HG03469 (cell line): ENCODE results near the gene CCL7.
"Not testable (repeated sequence)": the region's sequence is repeated elsewhere in the genome, so short reads cannot be mapped to it uniquely, and the experiment has no call there.

Experiments used
- ATAC-seq: cut with Tn5 transposase; IDR thresholded peaks from one replicate; pipeline ENCODE4 v1.9.1; 2021; ENCODE audit warnings: mild to moderate bottlenecking, moderate library complexity, moderate number of reproducible peaks; ENCODE audit not compliant: unreplicated experiment

The CCL7 gene

GRCh38 chr17:34269969-34270368 is at the start of gene CCL7:
Gene CCL7, plus strand, starts transcription at chr17:34270221. Its CDS starts 70 bp downstream, at chr17:34270291.
- ATAC-seq = no peak

GRCh38 chr17:34220752-34221395 is 49.1 kb upstream of the CCL7 start:
- ATAC-seq = no peak

GRCh38 chr17:34221411-34221810 is 48.6 kb upstream of the CCL7 start:
- ATAC-seq = no peak

GRCh38 chr17:34222722-34223497 is 47.1 kb upstream of the CCL7 start:
- no peak for ATAC-seq

- no peak for ATAC-seq
Measured at GRCh38 chr17:34225046-34225445, 45.0 kb upstream of the CCL7 start.

- ATAC-seq = no peak
Measured at GRCh38 chr17:34226011-34226743, 43.8 kb upstream of the CCL7 start.

- no peak for ATAC-seq
Measured at GRCh38 chr17:34226744-34227034, 43.3 kb upstream of the CCL7 start.

DNA sequence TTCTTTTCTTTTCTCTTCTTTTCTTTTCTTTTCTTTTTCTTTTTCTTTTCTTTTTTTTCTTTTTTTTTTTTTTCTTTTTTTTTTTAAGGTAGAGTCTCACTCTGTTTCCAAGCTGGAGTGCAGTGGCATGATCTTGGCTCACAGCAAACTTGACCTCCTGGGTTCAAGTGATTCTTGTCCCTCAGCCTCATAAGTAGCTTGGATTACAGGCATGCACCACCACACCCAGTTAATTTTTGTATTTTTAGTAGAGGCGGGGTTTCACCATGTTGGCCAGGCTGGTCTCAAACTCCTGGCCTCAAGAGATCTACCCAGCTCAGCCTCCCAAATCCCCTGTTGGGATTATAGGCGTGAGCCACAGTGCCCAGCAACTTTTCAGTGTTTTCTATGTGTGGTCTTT is 42.7 kb upstream of the CCL7 start:
- not testable (repeated sequence) for ATAC-seq

DNA sequence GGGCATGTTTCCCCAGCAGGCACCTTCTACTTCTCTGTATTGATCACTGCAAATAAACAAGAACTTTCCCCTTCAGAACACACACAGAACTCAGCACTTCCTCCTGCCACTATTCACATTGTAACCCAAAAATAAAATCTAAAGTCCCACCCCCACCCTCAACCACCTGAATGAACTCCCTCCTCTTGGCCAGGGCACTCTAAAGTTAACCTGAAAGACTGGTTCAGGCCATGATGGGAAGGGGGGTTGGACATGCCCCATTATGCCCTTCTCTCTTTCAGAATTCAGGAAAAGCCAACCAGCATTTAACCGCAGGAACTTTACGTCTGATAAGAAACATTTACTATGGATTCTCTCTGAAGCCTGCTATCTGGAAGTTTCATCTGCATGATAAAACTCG is 42.3 kb upstream of the CCL7 start:
- ATAC-seq = no peak

GRCh38 chr17:34228781-34229180 is 41.2 kb upstream of the CCL7 start:
- no peak for ATAC-seq

DNA sequence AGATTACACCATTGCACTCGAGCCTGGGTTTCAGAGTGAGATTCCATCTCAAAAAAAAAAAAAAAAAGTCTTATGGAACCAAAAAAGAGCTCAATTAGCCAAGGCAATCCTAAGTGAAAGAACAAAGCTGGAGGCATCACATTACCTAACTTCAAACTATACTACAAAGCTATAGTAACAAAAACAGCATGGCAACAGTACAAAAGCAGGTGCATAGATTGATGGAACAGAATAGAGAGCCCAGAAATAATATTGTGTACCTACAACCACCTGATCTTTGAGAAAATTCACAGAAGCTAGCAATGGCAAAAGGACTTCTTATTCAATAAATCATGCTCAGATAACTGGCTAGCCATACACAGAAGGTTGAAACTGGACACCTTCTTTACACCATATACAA is 39.7 kb upstream of the CCL7 start:
- ATAC-seq = no peak

- no peak for ATAC-seq
Measured at GRCh38 chr17:34234616-34235015, 35.4 kb upstream of the CCL7 start.

GRCh38 chr17:34235389-34236028 is 34.5 kb upstream of the CCL7 start:
- no peak for ATAC-seq

- no peak for ATAC-seq
Measured at GRCh38 chr17:34236281-34236892, 33.6 kb upstream of the CCL7 start.

DNA sequence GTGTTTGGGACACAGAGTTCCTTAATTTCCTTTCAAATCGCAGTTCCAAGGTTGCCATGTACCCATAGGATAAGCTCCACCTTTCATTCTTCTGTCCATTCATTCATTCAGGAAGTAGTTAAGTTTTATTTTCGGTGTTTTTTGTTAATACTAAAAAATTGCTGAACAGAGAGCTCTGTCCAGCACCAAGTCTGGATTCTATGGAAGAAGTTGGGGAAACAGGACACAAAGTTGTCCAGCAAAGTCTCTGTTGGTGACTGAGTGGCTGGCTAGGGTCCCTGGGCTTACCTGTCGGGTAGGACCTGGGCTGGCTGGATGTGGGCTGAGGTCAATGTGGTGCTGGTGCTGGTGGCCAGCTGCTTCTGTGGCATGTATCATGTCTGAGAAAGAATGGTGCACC is 32.6 kb upstream of the CCL7 start:
- no peak for ATAC-seq

DNA sequence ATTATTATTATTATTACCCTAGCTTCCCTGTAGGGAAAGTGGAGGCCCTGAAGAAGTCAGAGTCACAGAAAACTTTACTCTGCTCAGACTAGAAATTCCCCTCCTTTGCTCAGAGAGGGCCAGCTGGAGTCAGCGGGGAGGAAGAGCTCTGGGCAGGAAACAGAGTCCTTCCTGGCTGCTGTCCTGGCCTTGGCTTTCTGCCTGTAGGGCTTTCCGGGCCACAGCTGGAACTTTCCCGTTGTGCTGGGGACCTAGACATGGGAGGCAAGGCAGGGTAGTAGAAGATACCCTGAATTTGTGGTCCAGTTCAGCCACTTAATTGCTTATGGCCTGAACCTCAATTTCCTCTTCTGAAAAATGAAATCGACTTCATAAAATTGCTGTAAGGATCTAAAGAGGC is 29.0 kb upstream of the CCL7 start:
- no peak for ATAC-seq

GRCh38 chr17:34242587-34243363 is 27.2 kb upstream of the CCL7 start:
- ATAC-seq = no peak

DNA sequence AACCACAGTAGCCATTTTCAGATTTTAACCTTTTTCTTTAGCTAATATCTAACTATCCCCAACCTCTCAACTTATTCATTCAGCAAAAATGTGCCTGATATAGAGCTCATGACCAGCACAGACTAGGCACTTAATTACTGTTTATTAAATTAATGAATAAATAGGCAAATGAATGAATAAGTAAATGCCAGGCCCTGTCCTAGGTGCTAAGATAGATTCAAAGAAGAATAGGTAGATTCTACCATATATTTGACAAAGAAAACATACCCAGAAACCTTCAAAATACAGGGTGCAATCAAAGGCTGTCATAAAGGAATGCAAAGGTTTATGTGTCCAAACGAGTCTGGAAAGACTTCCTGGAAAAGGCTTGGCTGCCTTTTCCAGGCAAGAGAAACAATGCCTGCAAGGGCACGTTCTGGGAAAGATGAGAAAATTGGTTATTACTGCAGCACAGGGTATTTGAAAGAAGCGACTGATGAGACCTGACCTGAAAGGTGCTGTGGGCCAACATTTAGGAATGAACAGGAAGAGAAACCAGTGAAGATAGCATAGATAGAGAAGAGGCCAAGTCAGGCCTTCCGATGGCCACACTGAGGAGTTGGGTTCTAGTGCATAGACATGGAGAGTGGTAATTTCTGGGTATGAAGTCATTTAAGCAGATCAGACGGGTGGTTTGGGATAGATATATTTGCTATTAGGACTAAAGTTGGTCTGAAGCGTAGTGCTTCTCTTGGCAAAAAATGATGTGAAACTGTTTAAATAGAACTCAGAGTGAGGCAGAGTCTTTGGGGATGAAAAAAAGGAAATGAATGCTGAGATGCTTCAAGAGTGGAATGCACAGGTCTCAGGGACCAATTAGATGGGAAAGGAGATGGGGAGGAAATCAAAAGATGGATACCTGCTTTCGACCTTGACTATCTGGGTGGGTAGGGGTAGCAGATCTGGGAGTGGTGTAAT is 26.4 kb upstream of the CCL7 start:
- no peak for ATAC-seq

DNA sequence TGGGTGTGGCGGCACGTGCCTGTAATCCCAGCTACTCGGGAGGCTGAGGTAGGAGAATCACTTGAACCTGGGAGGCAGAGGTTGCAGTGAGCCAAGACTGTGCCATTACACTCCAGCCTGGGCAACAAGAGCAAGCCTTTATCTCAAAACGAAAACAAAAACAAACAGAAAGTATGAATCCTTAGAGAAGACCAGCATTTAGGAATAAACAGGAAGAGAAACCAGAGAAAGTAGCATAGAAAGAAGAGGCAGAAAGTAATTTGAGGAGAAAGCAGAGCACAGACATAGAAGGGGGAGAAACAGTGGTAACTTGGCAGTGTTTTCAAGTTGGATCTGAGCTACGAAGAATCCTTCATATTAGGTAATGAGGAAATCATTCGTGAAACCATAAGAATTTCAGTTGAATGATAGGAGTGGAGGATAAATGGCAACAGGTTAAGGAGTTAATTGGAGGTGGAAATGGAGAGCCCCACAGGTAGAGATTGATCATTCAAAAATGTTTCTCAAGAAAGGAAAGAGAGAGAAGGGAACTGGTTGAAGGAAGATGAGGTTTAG is 24.6 kb upstream of the CCL7 start:
- no peak for ATAC-seq
